Measurements from ENCODE around the gene ATP6V1F. TPM values are rescaled to one million over a fixed set of nuclear protein-coding genes. Genes with fewer than 3 reads are reported as not detected.

Gene ATP6V1F
- total RNA-seq, 2 experiments from 2014 or later: 108 to 155 TPM

DNA sequence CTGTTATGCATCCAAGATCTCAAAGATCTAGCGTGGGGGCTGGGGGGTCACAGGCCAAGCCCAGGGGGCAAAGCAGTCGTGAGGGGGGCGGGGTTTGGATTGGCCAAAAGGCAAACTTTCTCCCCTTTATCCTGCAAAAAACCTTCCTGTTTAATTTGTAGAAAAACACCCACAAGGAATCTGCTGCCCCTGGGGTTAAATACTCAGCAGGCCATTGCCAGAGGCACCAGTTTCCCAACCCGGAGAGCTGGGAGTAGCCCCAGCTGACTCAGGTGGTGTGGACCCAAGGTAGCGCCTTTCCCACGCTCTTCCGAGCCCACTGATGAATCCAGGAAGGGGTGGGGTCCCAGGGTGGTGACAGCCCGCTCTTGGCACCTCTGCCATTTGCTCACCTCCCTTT lies 26.5 kb downstream of the ATP6V1F start:
- Histone ChIP-seq H3K4me3 (ENCODE audit: low read depth, low read length, poor library complexity, severe bottlenecking) (no peak overlapping the region), H3K27ac (ENCODE audit: low read depth, low read length, poor library complexity, severe bottlenecking) (no peak overlapping the region), H3K9me2 (ENCODE audit: insufficient read depth, low read length) (no peaks in the 10 kb centered on the region), H2AFZ (ENCODE audit: low read length) (no peak overlapping the region), H3K4me1 (ENCODE audit: insufficient read depth, low read length, poor library complexity, severe bottlenecking) (peaks cover 3% of the 10 kb centered on the region), H4K20me1 (ENCODE audit: insufficient read depth, low read length) (no peaks in the 10 kb centered on the region), H3K4me2 (ENCODE audit: low read length) (no peak overlapping the region), H3K9me3 (ENCODE audit: low read length) (no peaks in the 10 kb centered on the region), H3K79me2 (ENCODE audit: insufficient read depth, low read depth, low read length) (no peaks in the 10 kb centered on the region), H3K36me3 (ENCODE audit: insufficient read depth, low read length) (no peaks in the 10 kb centered on the region)
- POLR2A ChIA-PET: no interaction called here
- DNase-seq (ENCODE audit: low spot score): no peak
- CTCF ChIA-PET (ENCODE audit: unreplicated experiment): no interaction called here
- TF ChIP-seq EZH2phosphoT487 (IDR thresholded peaks at IDR 0.05; ENCODE audit: borderline replicate concordance, low read depth, low read length): no peak
- TF ChIP-seq, protein P1, sequence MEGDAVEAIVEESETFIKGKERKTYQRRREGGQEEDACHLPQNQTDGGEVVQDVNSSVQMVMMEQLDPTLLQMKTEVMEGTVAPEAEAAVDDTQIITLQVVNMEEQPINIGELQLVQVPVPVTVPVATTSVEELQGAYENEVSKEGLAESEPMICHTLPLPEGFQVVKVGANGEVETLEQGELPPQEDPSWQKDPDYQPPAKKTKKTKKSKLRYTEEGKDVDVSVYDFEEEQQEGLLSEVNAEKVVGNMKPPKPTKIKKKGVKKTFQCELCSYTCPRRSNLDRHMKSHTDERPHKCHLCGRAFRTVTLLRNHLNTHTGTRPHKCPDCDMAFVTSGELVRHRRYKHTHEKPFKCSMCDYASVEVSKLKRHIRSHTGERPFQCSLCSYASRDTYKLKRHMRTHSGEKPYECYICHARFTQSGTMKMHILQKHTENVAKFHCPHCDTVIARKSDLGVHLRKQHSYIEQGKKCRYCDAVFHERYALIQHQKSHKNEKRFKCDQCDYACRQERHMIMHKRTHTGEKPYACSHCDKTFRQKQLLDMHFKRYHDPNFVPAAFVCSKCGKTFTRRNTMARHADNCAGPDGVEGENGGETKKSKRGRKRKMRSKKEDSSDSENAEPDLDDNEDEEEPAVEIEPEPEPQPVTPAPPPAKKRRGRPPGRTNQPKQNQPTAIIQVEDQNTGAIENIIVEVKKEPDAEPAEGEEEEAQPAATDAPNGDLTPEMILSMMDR (conservative IDR thresholded peaks at IDR 0.05; ENCODE audit: low read length): no peak
- intact Hi-C loops (cut with micrococcal nuclease; ENCODE audit: unreplicated experiment): no loop called here
- no TSS peak for BruUV-seq (replicated peaks)

DNA sequence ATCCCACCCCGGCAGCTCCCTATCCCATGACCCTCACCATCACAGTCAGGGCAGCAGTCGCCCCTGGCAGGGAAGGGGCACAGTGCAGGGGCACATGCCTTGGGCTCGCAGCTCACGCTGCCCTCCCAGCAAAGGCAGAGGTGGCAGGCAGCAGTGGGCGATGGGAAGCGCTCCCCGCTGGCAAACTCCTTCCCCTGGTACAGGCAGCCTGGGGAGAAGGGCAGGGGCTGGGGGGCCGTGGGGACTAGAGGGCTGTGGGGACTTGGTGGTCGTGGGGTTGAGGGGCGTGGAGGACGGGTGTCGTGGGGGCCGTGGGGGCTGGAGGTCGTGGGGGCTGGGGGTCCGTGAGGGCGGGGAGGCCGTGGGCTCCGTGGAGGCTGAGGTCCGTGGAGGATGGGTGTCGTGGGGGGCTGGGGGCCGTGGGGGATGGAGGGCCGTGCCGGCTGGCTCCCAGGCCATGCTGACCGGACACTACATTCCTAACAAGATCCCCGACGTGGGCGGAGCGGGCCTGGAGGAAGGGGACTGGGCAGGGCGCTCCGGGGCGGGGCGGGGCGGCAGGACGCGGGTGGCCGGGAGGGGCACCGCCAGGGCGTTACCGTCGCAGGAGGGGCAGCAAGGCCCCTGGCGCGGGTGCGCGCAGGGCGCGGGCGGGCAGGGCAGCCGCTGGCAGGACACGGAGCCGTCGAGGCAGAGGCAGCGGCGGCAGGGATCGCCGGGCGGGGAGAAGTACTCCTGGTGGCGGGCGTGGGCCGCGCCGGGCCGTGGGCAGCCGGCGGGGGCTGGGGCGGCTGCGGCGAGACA lies 27.9 kb downstream of the ATP6V1F start:
- Histone ChIP-seq H3K4me1 (ENCODE audit: insufficient read depth, low read length, poor library complexity, severe bottlenecking) (no peaks in the 10 kb centered on the region), H3K79me2 (ENCODE audit: insufficient read depth, low read depth, low read length) (no peaks in the 10 kb centered on the region), H2AFZ (ENCODE audit: low read length) (no peak overlapping the region), H3K36me3 (ENCODE audit: insufficient read depth, low read length) (no peaks in the 10 kb centered on the region), H3K9me3 (ENCODE audit: low read length) (no peaks in the 10 kb centered on the region), H3K4me2 (ENCODE audit: low read length) (no peak overlapping the region), H3K4me3 (ENCODE audit: low read depth, low read length, poor library complexity, severe bottlenecking) (no peak overlapping the region), H4K20me1 (ENCODE audit: insufficient read depth, low read length) (no peaks in the 10 kb centered on the region), H3K27ac (ENCODE audit: low read depth, low read length, poor library complexity, severe bottlenecking) (no peak overlapping the region), H3K9me2 (ENCODE audit: insufficient read depth, low read length) (no peaks in the 10 kb centered on the region)
- no TSS peak for BruUV-seq (replicated peaks)
- intact Hi-C loops (cut with micrococcal nuclease; ENCODE audit: unreplicated experiment): no loop called here
- ChIA-PET CTCF (ENCODE audit: unreplicated experiment) (no interaction called here), POLR2A (interaction anchor here (0.6 to 0.7 kb wide), 2 partner anchors 397 to 422 kb away, joined by 3 to 5 read pairs; no protein-coding TSS in a partner anchor)
- no peak for DNase-seq (ENCODE audit: low spot score)
- no peak for TF ChIP-seq EZH2phosphoT487 (IDR thresholded peaks at IDR 0.05; ENCODE audit: borderline replicate concordance, low read depth, low read length)
- TF ChIP-seq, protein P1 (conservative IDR thresholded peaks at IDR 0.05; ENCODE audit: low read length): no peak

All from OCI-LY7 (cell line).